SK-N-SH (cell line): ENCODE measurements around the gene HSD11B1. TPM values are rescaled to one million over a fixed set of nuclear protein-coding genes. Genes with fewer than 3 reads are reported as not detected.

Experiments
- CTCF ChIA-PET: fragments of 300-600, 350-600 bp; formaldehyde crosslinking; extraction: SDS; loops from one replicate; lab custom pipeline; 2021; lab: Yijun Ruan, JAX
- POLR2A ChIA-PET: fragments of 350-600 bp; sonication (Branson Sonifier 250); formaldehyde crosslinking; extraction: SDS; loops from one replicate; lab custom pipeline; 2020; ENCODE audit warnings: antibody characterized with exemption, inconsistent platforms; lab: Yijun Ruan, JAX
- DNase-seq: peaks from one replicate; pipeline ENCODE4 v3.0.0; 2012
- H2AFZ ChIP-seq: fragments of 200-600 bp; sonication (generic); 2 replicates; pipeline ENCODE4 v1.8.1; 2016; ENCODE audit warnings: antibody characterized with exemption, mild to moderate bottlenecking, low read depth
- H3F3A ChIP-seq: fragments of 200-600 bp; sonication (generic); replicated peaks from 2 replicates; pipeline ENCODE3; 2016; ENCODE audit warnings: antibody characterized with exemption, mild to moderate bottlenecking; ENCODE audit not compliant: insufficient read depth
- H3K27ac ChIP-seq, 2 experiments: fragments of 200-500 bp in 1 of 2; fragments of 200-600 bp in 1 of 2; sonication (Bioruptor generic) in 1 of 2; sonication (generic), shearing (Covaris generic) in 1 of 2; 2 replicates each; pipeline versions ENCODE4 v1.5.1 to v1.6.1; 2014 to 2016; ENCODE audit warnings: low read depth in 2 of 2, inconsistent platforms in 1 of 2, low read length in 1 of 2, mild to moderate bottlenecking in 1 of 2, mixed read lengths in 1 of 2
- H3K27me3 ChIP-seq: fragments of 200-600 bp; sonication (generic), shearing (Covaris generic); 2 replicates; pipeline ENCODE4 v1.6.1; 2016; ENCODE audit warnings: mixed run types; ENCODE audit not compliant: insufficient read depth
- H3K36me3 ChIP-seq, 2 experiments: fragments of 200-500 bp in 1 of 2; fragments of 200-600 bp in 1 of 2; sonication (Bioruptor generic) in 1 of 2; sonication (generic) in 1 of 2; replicated peaks in 1 of 2; 2 replicates each; pipeline versions ENCODE3 to v1.5.1; 2014 to 2016; ENCODE audit warnings: low read length in 1 of 2, mild to moderate bottlenecking in 1 of 2; ENCODE audit not compliant: insufficient read depth in 2 of 2, control insufficient read depth in 1 of 2
- H3K4me1 ChIP-seq, 2 experiments: fragments of 200-500 bp in 1 of 2; fragments of 200-600 bp in 1 of 2; sonication (Bioruptor generic) in 1 of 2; sonication (generic), shearing (Covaris generic) in 1 of 2; 2 replicates each; pipeline versions ENCODE4 v1.5.1 to v1.6.1; 2014 to 2016; ENCODE audit warnings: low read depth in 1 of 2, low read length in 1 of 2, mixed run types in 1 of 2; ENCODE audit not compliant: insufficient read depth in 2 of 2, control insufficient read depth in 1 of 2
- H3K4me2 ChIP-seq: fragments of 200-600 bp; sonication (generic), shearing (Covaris generic); 2 replicates; pipeline ENCODE4 v1.6.1; 2017; ENCODE audit warnings: mixed run types
- H3K4me3 ChIP-seq, 2 experiments: fragments of 200-500 bp in 1 of 2; fragments of 200-600 bp in 1 of 2; sonication (Bioruptor generic) in 1 of 2; sonication (generic), shearing (Covaris generic) in 1 of 2; 2 replicates each; pipeline versions ENCODE4 v1.5.1 to v1.8.1; 2014 to 2016; ENCODE audit warnings: low read depth in 2 of 2, inconsistent platforms in 1 of 2, low read length in 1 of 2, mild to moderate bottlenecking in 1 of 2, mixed read lengths in 1 of 2, moderate library complexity in 1 of 2
- H3K79me2 ChIP-seq: fragments of 200-600 bp; sonication (generic); 2 replicates; pipeline ENCODE4 v1.8.1; 2017; ENCODE audit warnings: mild to moderate bottlenecking; ENCODE audit not compliant: insufficient read depth
- H3K9ac ChIP-seq: fragments of 200-600 bp; sonication (generic); 2 replicates; pipeline ENCODE4 v1.6.1; 2017; ENCODE audit warnings: mixed run types
- H3K9me2 ChIP-seq: fragments of 200-600 bp; sonication (generic); 2 replicates; pipeline ENCODE4 v1.6.1; 2017; ENCODE audit warnings: mixed run types
- H3K9me3 ChIP-seq: fragments of 200-600 bp; sonication (generic); 2 replicates; pipeline ENCODE4 v1.6.1; 2017; ENCODE audit warnings: mixed run types, mild to moderate bottlenecking, moderate library complexity
- H4K20me1 ChIP-seq: fragments of 200-600 bp; sonication (generic); 2 replicates; pipeline ENCODE4 v1.6.1; 2017; ENCODE audit warnings: mild to moderate bottlenecking, mixed run types; ENCODE audit not compliant: insufficient read depth
- EZH2phosphoT487 ChIP-seq: fragments of 200-600 bp; sonication (generic); IDR thresholded peaks from 2 replicates; pipeline ENCODE4 v1.6.1; 2017; ENCODE audit warnings: low read depth, mixed run types, mild to moderate bottlenecking, antibody characterized with exemption, moderate library complexity, borderline replicate concordance
- FOXJ3 ChIP-seq: sonication (generic); formaldehyde crosslinking; IDR thresholded peaks from 2 replicates; pipeline ENCODE4 v1.5.1; 2020; ENCODE audit warnings: mild to moderate bottlenecking, missing genetic modification reagents
- FOXM1 ChIP-seq: IDR thresholded peaks from 2 replicates; pipeline ENCODE4 v1.4.0; 2012; ENCODE audit warnings: low read depth, mild to moderate bottlenecking
- IRF3 ChIP-seq: fragments of 150-350 bp; IDR thresholded peaks from 2 replicates; pipeline ENCODE4 v1.6.1; 2016; ENCODE audit warnings: mild to moderate bottlenecking, low read depth, low read length
- NRF1 ChIP-seq: IDR thresholded peaks from 2 replicates; pipeline ENCODE4 v1.6.1; 2012; ENCODE audit warnings: low read depth, mild to moderate bottlenecking, low read length
- REST ChIP-seq: IDR thresholded peaks from 2 replicates; pipeline ENCODE4 v1.6.1; 2012; ENCODE audit warnings: mild to moderate bottlenecking, low read depth, low read length, moderate library complexity
- RFX5 ChIP-seq: IDR thresholded peaks from 2 replicates; pipeline ENCODE4 v1.6.1; 2012; ENCODE audit warnings: mild to moderate bottlenecking, improper control_type of control experiment, low read length
- TAF1 ChIP-seq: IDR thresholded peaks from 2 replicates; pipeline ENCODE4 v1.6.1; 2012; ENCODE audit warnings: low read depth, mild to moderate bottlenecking, low read length, moderate library complexity, borderline replicate concordance
- TEAD4 ChIP-seq: IDR thresholded peaks from 2 replicates; pipeline ENCODE4 v1.4.0; 2012; ENCODE audit warnings: mild to moderate bottlenecking, borderline replicate concordance; ENCODE audit not compliant: insufficient read depth
- USF2 ChIP-seq: fragments of 150-350 bp; IDR thresholded peaks from 2 replicates; pipeline ENCODE4 v1.6.1; 2017; ENCODE audit warnings: antibody characterized with exemption, low read length, low read depth, borderline replicate concordance
- WGBS: methylation state at CpG from one replicate; pipeline ENCODE4 v1.1.6; 2017; ENCODE audit warnings: low lambda C conversion rate; 5-methylcytosine and 5-hydroxymethylcytosine counted together
- polyA plus RNA-seq, 3 experiments: library from polyadenylated mRNA; depleted of rRNA; stranded (reverse); fragments of >200 nt; gene quantifications; 2 replicates each; pipeline ENCODE4 v1.2.3, GENCODE V29; 2012
- TF ChIP-seq, protein P1 (sequence below): IDR thresholded peaks from 2 replicates; pipeline ENCODE4; 2012

The HSD11B1 gene
- polyA plus RNA-seq, 1 of the 3 experiments (the other 2 are of a cell fraction), result 0.23 TPM

DNA sequence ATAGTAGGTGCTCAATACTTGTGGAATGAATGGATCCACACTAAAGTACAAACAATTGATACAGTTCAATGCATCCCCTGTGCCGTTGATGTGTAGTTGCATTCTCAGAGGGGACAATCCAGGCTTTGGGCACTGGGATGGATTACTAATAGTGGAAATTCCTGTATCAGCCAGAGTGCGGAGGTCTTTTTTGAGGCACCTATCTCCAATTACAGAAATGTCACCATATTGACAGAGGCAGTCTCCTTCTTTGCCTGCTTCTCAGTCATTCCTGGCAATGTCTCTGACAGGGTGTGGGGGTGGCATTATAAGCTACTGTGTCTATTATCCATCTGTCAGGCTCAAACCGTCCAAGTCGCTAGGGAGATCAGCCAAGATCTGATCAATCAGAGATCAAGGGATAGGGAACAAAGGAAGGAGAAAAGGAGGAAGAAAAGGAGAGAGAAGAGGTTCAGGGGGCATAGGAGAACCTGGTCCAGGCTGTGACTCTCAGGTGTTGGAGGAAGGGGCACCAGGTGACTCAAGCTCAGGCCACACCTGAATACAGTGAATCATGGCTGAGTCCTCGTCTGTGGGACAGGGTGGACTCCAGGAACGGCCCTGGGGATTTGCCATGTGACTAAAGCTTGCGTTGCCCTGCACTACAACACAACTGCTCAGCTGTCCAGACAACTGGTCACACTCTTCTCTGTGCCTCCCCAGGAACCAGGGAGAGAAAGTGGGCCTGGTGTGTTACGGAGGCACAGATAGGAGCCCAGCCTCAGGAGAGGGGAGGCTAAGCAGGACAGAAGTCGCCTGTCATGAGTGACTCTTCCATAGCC, 49.0 kb upstream of the HSD11B1 start (continued):
- TF ChIP-seq, protein P1, sequence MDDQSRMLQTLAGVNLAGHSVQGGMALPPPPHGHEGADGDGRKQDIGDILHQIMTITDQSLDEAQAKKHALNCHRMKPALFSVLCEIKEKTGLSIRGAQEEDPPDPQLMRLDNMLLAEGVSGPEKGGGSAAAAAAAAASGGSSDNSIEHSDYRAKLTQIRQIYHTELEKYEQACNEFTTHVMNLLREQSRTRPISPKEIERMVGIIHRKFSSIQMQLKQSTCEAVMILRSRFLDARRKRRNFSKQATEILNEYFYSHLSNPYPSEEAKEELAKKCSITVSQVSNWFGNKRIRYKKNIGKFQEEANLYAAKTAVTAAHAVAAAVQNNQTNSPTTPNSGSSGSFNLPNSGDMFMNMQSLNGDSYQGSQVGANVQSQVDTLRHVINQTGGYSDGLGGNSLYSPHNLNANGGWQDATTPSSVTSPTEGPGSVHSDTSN, result no peak

DNA sequence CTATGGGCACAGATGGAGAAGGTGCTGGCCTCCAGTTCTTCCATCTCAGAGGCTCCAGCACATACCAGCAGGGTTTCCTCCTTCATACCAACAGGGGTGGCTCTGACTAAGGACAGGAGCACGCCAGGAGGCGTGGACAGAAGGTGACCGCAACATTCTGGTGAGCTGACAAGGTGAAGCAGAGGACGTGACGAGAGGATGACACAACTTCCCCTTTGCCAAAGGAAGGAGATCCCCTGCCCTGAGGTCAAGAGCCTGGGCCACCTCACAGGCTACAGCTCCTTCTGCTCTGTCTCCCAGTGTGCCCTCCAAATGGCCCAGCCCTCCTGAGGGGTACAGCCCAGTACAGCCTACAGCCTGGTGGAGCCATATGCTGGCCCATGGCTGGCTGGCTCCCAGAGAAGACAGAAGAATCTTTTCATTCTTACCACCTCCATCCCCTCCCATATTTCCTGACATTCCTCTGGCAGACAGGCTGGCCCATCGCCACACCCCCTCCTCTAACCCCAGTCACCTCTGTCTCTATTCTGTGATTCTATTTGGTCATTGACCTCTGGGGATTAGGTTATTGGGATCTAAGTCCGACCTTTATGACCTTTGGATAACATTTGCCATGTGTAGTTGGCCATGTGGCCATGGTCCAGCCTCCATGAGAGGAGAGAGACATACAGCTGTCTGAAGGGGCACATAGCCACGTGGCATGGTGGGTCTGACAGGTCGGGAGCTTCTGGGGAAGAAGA, 47.3 kb upstream of the HSD11B1 start:
- Histone ChIP-seq H3K27me3 (no peaks in the 10 kb centered on the region), H3K9me2 (no peaks in the 10 kb centered on the region), H3K9ac (no peak overlapping the region), H3K4me3 (no peak overlapping the region), H4K20me1 (no peaks in the 10 kb centered on the region), H3K79me2 (no peaks in the 10 kb centered on the region), H3K4me2 (no peak overlapping the region), H2AFZ (no peak overlapping the region), H3K4me1 (peaks cover 11 to 29% of the 10 kb centered on the region in 2 experiments), H3F3A (peaks cover 11% of the 10 kb centered on the region), H3K27ac (no peak overlapping the region), H3K36me3 (no peaks in the 10 kb centered on the region), H3K9me3 (no peaks in the 10 kb centered on the region)
- POLR2A ChIA-PET, result no interaction called here
- WGBS, result 73% methylated on average over 9 of the region's 9 CpGs
- DNase-seq, result no peak
- TF ChIP-seq TEAD4 (no peak), REST (no peak), IRF3 (no peak), FOXM1 (no peak), TAF1 (no peak), EZH2phosphoT487 (no peak), RFX5 (no peak), NRF1 (no peak), FOXJ3 (CRISPR knock-in tag) (no peak), USF2 (no peak)
- CTCF ChIA-PET, result interaction anchor here (2.7 kb wide), 1 partner anchor 30 kb away, joined by 11 read pairs; no protein-coding TSS in a partner anchor
